ENCODE results near the gene CCAR1.
"Not testable (repeated sequence)": the region's sequence is repeated elsewhere in the genome, so short reads cannot be mapped to it uniquely, and the experiment has no call there.

CCAR1 gene

GRCh38 chr10:68720793-68721672 is at the start of gene CCAR1:
Gene CCAR1, plus strand, starts transcription at chr10:68721239. Its CDS starts 1,266 bp downstream, at chr10:68722505.
- peak; percentile 98 for DNase-seq

GRCh38 chr10:68684413-68684812 is 36.6 kb upstream of the CCAR1 start:
- no peak for DNase-seq

- DNase-seq = no peak
These were observed 25.0 kb upstream of the CCAR1 start for GRCh38 chr10:68696018-68696417.

GRCh38 chr10:68697106-68697505 is 23.9 kb upstream of the CCAR1 start:
- no peak for DNase-seq

GRCh38 chr10:68700197-68700596 is 20.8 kb upstream of the CCAR1 start:
- DNase-seq = no peak

- no peak for DNase-seq
These were observed 15.5 kb upstream of the CCAR1 start for GRCh38 chr10:68705548-68705947.

- DNase-seq = not testable (repeated sequence)
These were observed 12.1 kb upstream of the CCAR1 start for GRCh38 chr10:68708987-68709386.

GRCh38 chr10:68713065-68713464 is 8.0 kb upstream of the CCAR1 start:
- not testable (repeated sequence) for DNase-seq

- DNase-seq = no peak
These were observed 3.6 kb upstream of the CCAR1 start for GRCh38 chr10:68717435-68717834.

GRCh38 chr10:68721673-68722335 is 765 bp downstream of the CCAR1 start:
- DNase-seq = peak in 1 of 2 donors; percentile 3

- no peak for DNase-seq
These were observed 4.0 kb downstream of the CCAR1 start for GRCh38 chr10:68725016-68725415.

- no peak for DNase-seq
These were observed 6.1 kb downstream of the CCAR1 start for GRCh38 chr10:68727146-68727545.

- no peak for DNase-seq
These were observed 11.6 kb downstream of the CCAR1 start for GRCh38 chr10:68732651-68733050.

- DNase-seq = no peak
These were observed 13.3 kb downstream of the CCAR1 start for GRCh38 chr10:68734349-68734748.

- no peak for DNase-seq
These were observed 14.1 kb downstream of the CCAR1 start for GRCh38 chr10:68735119-68735518.

GRCh38 chr10:68735739-68736138 is 14.7 kb downstream of the CCAR1 start:
- not testable (repeated sequence) for DNase-seq

GRCh38 chr10:68740676-68741075 is 19.6 kb downstream of the CCAR1 start:
- not testable (repeated sequence) for DNase-seq

GRCh38 chr10:68742397-68742796 is 21.4 kb downstream of the CCAR1 start:
- no peak for DNase-seq

GRCh38 chr10:68752711-68753350 is 31.8 kb downstream of the CCAR1 start:
- DNase-seq = peak in 1 of 2 donors; percentile 28

- DNase-seq = no peak
These were observed 35.2 kb downstream of the CCAR1 start for GRCh38 chr10:68756246-68756645.

- DNase-seq = no peak
These were observed 35.7 kb downstream of the CCAR1 start for GRCh38 chr10:68756766-68757165.

- DNase-seq = no peak
These were observed 38.3 kb downstream of the CCAR1 start for GRCh38 chr10:68759223-68759863.

- no peak for DNase-seq
These were observed 38.9 kb downstream of the CCAR1 start for GRCh38 chr10:68759967-68760366.
